Activated T-cell treated with anti-CD3 and anti-CD28 coated beads for 4 hours (primary cell): ENCODE data around the gene S100A13.
"Not testable (repeated sequence)": the region's sequence is repeated elsewhere in the genome, so short reads cannot be mapped to it uniquely, and the experiment has no call there.

ENCODE experiments used
- DNase-seq: peaks from one replicate; pipeline ENCODE4 v3.0.0-alpha.2; 2020

The S100A13 gene

DNA sequence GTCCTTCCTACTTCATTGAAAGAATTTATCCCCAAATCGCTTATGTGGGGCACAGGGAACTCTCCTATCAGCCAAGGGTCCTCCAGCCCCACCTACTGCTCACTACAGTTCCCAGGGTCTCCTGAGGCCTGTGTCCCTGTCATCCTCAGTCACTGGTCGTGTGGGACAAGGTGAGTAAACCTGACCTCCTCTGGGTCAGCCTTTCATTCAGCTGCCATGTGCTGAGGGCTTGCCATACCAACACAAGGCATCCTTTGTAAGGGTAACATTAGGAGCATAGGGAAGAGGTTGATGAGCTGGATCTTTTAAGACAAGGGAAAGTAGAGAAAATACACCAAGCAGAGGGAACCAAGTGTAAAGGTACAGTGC lies 20.0 kb upstream of the S100A13 start:
- DNase-seq, result no peak

- DNase-seq, result no peak
Observed at GRCh38 chr1:153646672-153647345, 19.5 kb upstream of the S100A13 start.

- no peak for DNase-seq
Observed at GRCh38 chr1:153643816-153644215, 16.5 kb upstream of the S100A13 start.

GRCh38 chr1:153643100-153643499 lies 15.8 kb upstream of the S100A13 start:
- no peak for DNase-seq

DNA sequence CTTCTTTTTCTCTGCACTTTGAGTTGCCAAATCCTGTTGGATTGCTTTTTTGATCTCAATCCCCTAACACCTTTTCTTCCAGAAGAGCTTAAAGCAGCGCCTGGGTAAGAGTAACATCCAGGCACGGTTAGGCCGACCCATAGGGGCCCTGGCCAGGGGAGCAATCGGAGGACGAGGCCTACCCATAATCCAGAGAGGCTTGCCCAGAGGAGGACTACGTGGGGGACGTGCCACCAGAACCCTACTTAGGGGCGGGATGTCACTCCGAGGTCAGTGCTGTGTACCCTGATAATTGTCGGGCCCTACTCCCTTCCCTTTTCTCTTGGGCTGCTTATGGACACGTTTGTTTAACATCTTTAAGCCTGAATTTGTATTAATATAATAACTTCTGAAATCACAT lies 14.9 kb upstream of the S100A13 start:
- no peak for DNase-seq

DNA sequence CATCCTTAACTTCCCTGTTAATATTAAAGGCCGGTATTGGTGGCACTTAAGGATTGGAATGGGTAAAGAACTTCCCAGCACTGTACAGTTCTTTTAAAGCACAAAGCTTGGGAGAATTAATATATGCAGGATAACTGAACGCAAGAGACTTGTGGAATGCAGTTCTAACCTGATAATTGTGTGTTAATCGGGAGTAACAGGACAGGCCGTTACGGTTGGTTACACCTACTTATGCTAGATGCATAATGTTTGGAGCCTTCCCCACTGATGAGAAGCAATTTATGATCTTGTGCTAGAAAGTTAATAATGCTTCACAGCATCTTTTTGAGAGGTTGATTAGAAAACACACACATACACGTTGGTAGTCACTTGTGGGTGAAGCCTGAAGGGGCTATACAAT lies 13.6 kb upstream of the S100A13 start:
- DNase-seq, result no peak

- DNase-seq, result not testable (repeated sequence)
Observed at GRCh38 chr1:153640213-153640612, 12.9 kb upstream of the S100A13 start.

GRCh38 chr1:153639280-153639679 lies 12.0 kb upstream of the S100A13 start:
- no peak for DNase-seq

GRCh38 chr1:153638261-153638660 lies 11.0 kb upstream of the S100A13 start:
- DNase-seq, result no peak

- DNase-seq, result no peak
Observed at GRCh38 chr1:153636312-153636711, 9.0 kb upstream of the S100A13 start.

GRCh38 chr1:153635872-153636271 lies 8.6 kb upstream of the S100A13 start:
- no peak for DNase-seq

DNA sequence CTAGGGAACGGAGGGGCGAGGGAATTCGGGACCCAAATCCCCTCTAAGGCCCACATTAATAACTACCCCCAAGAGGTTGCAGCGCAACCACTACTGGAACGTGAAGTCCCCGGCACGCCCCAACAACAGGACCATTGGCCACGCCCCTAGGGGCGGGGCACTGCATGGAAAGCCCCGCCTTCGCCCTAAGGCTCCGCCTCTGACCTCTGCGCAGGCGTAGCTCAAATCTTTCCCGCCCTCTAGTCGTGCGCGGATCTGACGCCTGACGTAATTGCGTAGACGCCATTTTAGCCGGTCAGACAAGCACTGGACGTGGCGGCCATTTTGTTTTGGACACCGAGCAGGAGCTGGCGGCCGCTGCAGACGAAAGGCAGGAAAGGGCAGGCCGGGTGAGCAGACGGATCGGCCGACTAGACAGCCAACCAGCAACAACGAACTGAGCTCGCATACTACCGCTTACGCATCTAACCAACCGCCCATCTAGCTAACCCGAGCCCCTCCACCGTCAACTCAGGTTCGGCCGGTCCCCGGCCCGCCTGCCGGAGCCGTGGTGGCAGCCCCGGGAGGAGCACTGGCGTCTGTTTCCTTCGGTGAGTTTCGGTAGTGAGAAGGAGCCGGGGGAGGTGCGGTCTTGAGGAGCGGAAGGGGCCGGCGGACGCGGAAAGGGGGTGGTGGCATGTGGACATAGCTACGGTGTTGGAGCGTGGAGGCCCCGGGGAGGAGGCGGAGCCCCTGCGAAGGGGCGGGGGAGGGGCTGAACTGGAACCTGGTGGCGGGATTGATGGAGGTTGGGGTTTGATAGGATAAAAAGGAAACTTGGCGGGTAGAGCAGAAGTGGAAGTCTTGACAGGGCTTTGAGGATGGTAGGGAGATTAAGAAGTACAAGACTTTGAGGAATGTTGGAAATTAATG lies 6.7 kb upstream of the S100A13 start, which contains the start of gene CHTOP:
TSS of gene CHTOP (plus strand) at position 313 of the 912 bp plus-strand sequence. CDS start 2,523 bp downstream, outside the sequence.
- DNase-seq, result peak; percentile 97

DNA sequence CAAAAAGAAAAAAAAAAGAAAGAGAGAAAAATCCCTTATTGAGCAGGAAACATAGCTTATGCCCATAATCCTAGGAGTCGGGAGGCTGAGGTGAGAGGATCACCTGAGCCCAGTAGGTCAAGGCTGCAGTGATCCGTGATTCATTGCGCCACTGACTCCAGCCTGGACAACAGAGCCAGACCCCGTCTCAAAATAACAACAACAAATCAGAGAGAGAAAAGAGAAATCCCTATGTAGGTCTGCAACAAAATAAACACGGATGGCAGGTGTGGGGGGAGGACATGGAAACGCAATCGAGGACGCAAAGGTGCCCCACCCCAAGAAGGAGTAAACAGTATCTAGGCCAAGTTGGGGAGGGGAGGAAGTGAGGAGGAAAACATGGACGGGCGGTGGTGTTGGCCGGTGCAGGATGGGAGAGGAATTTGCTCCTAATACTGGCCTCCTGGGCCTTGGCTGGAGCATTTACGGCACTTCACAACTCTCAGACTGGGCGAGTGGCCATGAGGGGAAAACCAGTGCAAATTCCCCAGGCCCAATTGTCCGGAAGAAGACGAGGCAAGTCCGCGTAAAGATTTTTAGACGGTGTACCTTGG lies 6.0 kb upstream of the S100A13 start:
- no peak for DNase-seq

DNA sequence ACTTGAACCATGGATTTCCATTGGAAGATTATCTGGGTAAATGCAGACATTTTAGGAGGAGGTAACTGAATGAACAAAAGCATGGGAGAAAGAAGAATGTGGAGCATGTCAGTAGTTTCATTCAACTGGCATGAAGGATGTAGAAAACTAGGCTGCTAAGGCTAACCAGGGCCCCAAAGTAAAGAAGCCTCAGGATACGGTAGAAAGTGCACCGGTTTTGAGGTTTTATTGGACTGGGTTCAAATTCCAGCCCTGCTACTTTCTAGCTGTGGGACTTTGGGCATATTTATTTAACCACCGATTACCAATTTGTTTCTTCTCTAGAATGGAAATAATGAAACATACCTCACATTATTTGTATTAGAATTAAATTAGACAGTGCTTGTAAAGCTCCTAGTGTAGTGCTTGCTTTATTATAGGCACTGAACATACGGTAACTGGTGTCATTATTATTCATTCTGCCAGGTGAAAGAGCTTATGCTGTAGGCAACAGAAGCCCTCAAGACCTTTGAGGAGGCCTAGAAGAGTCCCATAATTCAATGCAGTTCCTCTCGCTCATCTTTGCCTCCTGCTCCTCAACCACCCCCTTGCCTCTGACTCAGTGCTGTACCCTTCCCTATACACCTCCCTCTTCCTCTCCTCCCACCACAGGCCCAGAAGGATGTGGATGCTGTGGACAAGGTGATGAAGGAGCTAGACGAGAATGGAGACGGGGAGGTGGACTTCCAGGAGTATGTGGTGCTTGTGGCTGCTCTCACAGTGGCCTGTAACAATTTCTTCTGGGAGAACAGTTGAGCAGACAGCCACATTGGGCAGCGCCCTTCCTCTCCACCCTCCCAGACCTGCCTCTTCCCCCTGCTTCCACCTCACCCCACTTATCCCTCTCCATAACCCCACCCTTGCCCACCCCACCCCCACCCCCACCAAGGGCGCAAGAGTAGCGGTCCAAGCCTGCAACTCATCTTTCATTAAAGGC lies 4.0 kb upstream of the S100A13 start:
- no peak for DNase-seq

DNA sequence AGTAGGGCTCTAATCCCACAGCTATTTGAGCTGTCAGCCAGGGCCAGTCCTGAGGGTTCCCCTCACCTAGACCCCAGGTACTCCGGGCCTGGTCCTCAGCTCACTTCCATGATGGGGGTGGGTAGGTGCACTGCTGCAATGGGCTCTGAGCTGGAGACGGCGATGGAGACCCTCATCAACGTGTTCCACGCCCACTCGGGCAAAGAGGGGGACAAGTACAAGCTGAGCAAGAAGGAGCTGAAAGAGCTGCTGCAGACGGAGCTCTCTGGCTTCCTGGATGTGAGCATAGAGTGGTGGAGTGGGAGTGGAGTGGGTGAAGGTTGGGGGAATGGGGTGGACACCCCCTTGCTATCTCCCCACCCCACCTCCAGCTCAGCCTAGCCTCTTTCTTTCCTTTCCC lies 3.1 kb upstream of the S100A13 start:
- DNase-seq, result no peak

DNA sequence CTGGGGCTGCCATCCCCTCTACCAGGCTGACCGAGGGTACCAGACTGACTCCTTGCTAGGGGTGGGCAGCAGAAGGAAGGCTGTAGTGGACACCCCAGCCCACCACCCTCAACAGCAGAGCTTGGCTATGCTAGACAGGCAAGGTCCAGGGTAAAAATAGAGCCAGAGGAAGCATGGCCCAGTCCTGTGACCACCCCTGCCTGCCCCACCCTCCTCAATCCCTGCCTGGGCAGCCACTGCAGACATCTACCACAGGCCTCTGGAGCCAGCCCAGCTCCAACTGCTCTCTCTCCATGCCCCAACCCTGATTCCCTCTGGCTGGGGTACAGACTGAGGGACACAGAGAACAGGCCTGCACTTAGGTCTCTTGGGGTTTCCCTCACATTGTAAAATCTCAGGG lies 2.7 kb upstream of the S100A13 start:
- DNase-seq, result no peak

DNA sequence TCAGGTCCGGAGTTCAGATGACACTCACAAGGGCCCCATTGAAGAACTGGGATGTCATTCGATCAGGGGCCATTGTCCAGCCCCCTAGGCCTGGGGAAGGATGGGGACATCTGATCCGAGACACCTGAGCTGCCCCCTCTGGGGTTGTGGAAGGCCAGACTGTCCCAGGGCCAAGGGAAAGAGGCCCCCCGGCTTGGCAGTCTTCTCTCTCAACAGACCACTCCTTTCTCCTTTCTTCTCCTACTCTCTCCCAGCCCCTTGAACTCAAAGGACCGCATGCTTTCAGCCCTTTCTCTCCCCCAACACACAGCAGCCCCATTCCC lies 2.0 kb upstream of the S100A13 start:
- DNase-seq, result no peak

DNA sequence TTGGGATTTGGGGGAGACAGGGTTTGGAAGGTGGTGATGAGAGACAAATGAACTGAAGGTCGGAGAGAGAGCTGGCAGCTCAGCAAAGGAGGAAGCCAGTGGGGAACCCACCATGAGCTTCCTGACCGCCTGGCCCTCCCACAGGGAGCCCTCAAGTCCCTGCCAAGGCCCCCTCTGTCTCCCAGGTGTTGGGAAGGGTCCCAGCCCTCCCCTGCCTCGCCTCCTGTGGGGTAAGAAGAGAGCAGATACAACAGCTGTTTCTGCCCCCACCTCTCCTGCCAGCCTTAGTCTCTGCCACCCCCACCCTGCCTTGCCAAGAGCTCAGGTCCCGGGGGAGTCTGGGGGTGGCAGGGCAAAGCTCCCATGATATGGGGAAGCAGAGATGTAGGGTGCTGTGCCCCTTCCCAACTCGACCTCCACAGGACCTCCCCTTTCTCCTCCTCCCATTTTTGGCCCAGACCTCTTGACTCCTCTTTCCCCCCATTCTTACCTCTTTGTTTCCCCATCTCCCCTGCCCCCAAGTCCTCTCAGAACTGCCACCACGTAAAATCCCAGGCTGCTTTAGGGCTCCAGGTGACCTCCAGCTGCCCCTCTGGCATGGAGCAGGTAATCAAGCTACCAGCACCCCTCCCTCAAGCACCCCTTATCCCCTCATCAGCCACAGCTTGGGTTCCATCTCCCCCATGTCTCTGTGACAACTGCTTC lies 1.5 kb upstream of the S100A13 start:
- DNase-seq, result no peak

DNA sequence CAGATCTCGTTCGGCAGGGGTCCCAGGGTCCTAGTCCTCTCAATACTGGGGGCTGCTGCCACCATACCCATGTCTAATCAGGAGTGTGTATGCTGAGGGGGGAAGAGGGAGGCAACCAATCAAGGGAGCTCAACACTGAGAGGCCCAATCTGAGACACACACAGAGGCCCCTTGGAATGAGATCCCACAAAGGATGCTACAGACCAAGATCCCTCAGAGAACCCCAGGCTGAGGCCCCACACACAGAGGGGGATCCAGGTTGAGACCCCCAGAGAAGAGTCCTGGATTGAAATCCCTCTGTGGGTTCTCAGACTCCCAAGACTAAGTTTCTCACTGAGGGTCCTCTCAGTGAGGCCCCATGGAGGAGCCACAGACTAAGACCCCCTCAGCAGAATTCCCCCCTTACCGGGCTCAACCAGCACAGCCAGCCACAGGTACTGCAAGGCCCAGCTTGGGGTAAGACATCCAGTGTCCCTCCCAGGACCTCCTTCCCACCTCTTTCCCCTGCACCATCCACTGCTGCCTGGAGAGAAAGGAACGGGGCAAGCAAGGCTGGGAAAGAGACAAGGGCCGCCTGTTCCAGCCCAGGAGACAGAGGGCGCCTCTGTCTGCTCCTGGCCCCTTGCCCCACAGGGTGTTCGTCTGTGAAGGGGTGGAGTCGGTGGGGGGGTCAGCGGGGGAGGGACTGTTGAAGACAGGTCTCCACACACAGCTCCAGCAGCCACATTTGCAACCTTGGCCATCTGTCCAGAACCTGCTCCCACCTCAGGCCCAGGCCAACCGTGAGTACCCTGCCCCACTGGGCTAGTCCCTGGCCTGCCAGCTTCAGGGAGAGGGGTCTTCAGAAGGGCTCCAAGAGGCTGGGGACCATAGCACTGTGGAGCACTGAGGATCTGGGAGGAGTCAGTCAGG lies 666 bp upstream of the S100A13 start, which contains the start of gene S100A1:
TSS of gene S100A1 (plus strand) at position 720 of the 912 bp plus-strand sequence. CDS start 2,088 bp downstream, outside the sequence.
- no peak for DNase-seq

DNA sequence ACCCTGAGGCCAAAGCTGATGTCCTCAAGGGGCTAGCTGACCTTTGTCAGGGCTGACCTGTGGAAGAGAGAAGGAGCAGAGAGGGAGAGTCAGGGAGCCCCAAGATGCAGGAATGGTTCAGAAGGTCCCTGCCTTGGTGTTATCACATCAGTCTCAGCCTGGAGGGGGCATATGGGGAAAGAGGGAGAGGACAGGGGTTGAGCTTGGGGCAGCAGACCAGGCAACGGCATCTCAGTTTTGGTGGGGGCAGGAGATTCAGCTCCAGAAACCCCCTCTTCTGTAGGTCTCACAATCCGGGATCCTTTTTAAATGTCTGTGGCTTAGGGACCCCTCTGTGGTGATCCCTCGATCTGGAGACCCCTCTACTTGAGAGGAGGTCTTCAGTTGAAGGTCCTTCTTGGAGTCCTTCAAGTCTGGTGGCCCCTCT lies 815 bp downstream of the S100A13 start:
- no peak for DNase-seq
